ENCODE results near the gene MSX1.

- TF ChIP-seq CTCF (IDR thresholded peaks at IDR 0.05) (no peak), POLR2AphosphoS5 (IDR thresholded peaks at IDR 0.05; ENCODE audit: insufficient read depth in 1 of 2, low read depth in 1 of 2) (no peak), POLR2A (IDR thresholded peaks at IDR 0.05) (no peak)
Observed at GRCh38 chr4:4876945-4877661, 17.6 kb downstream of the MSX1 start.
